IMR-90 (cell line): ENCODE measurements around the gene MPST. TPM values are rescaled to one million over a fixed set of nuclear protein-coding genes. Genes with fewer than 3 reads are reported as not detected.

ENCODE experiments used
- ATAC-seq: fragments of 200-7000 bp; cut with Tn5 transposase; 2 replicates; pipeline ENCODE4 v1.9.1; 2020; ENCODE audit warnings: low read depth, mild to moderate bottlenecking, moderate library complexity
- BruUV-seq: library from RNA; stranded (reverse); fragments of 400-500 nt; replicated peaks from 2 replicates; lab custom pipeline; 2021; lab: Mats Ljungman, UMichigan
- CTCF ChIA-PET: fragments of 300-600 bp; formaldehyde crosslinking; extraction: SDS; loops from one replicate; lab custom pipeline; 2021; ENCODE audit warnings: antibody characterized with exemption; lab: Yijun Ruan, JAX
- POLR2A ChIA-PET: fragments of 300-600 bp; sonication (Branson Sonifier 250); formaldehyde crosslinking; loops from one replicate; lab custom pipeline; 2022; ENCODE audit warnings: antibody characterized with exemption; ENCODE audit not compliant: unreplicated experiment; lab: Charles Lee
- DNase-seq: peaks from one replicate; pipeline ENCODE4 v3.0.0; 2013
- H2AFZ ChIP-seq: replicated peaks from 2 replicates; pipeline ENCODE3; 2013; ENCODE audit warnings: low read length, mild to moderate bottlenecking; ENCODE audit not compliant: poor library complexity
- H2AK5ac ChIP-seq: 2 replicates; pipeline ENCODE4 v1.6.1; 2013; ENCODE audit warnings: low read depth, low read length, inconsistent platforms
- H2AK9ac ChIP-seq: replicated peaks from 2 replicates; pipeline ENCODE3; 2013; ENCODE audit warnings: mild to moderate bottlenecking, low read depth, low read length, moderate library complexity; ENCODE audit not compliant: poor library complexity
- H2BK120ac ChIP-seq: 2 replicates; pipeline ENCODE4 v1.6.1; 2013; ENCODE audit warnings: low read depth, low read length, inconsistent platforms
- H2BK15ac ChIP-seq: 3 replicates; pipeline ENCODE4 v1.6.1; 2013; ENCODE audit warnings: low read depth, low read length, inconsistent platforms
- H2BK20ac ChIP-seq: 2 replicates; pipeline ENCODE4 v1.6.1; 2013; ENCODE audit warnings: low read depth, mild to moderate bottlenecking, inconsistent platforms, low read length, moderate library complexity
- H2BK5ac ChIP-seq: 2 replicates; pipeline ENCODE4 v1.6.1; 2013; ENCODE audit warnings: mild to moderate bottlenecking, low read depth, low read length, inconsistent platforms; ENCODE audit not compliant: poor library complexity, severe bottlenecking
- H3K14ac ChIP-seq: replicated peaks from 2 replicates; pipeline ENCODE4 v1.6.1; 2013; ENCODE audit warnings: low read depth, low read length, inconsistent platforms
- H3K18ac ChIP-seq: 2 replicates; pipeline ENCODE4 v1.6.1; 2013; ENCODE audit warnings: low read depth, low read length, control low read depth
- H3K23ac ChIP-seq: 2 replicates; pipeline ENCODE4 v1.6.1; 2013; ENCODE audit warnings: low read depth, low read length, inconsistent platforms
- H3K27ac ChIP-seq: 2 replicates; pipeline ENCODE4 v1.5.1; 2013; ENCODE audit warnings: mild to moderate bottlenecking, control low read depth, low read length; ENCODE audit not compliant: insufficient read depth
- H3K27me3 ChIP-seq: 2 replicates; pipeline ENCODE4 v1.6.1; 2013; ENCODE audit warnings: low read length; ENCODE audit not compliant: control insufficient read depth, insufficient read depth
- H3K36me3 ChIP-seq: 2 replicates; pipeline ENCODE4 v1.6.1; 2013; ENCODE audit warnings: low read length, mixed read lengths; ENCODE audit not compliant: control insufficient read depth, insufficient read depth
- H3K4ac ChIP-seq: 2 replicates; pipeline ENCODE4 v1.6.1; 2013; ENCODE audit warnings: low read depth, low read length, inconsistent platforms
- H3K4me1 ChIP-seq: 2 replicates; pipeline ENCODE4 v1.6.1; 2013; ENCODE audit warnings: low read length, mixed read lengths; ENCODE audit not compliant: control insufficient read depth, insufficient read depth
- H3K4me2 ChIP-seq: 2 replicates; pipeline ENCODE4 v1.6.1; 2013; ENCODE audit warnings: low read depth, mild to moderate bottlenecking, control low read depth, low read length, moderate library complexity
- H3K4me3 ChIP-seq: 2 replicates; pipeline ENCODE4 v1.5.1; 2013; ENCODE audit warnings: low read depth, mild to moderate bottlenecking, control low read depth, low read length, moderate library complexity; ENCODE audit not compliant: insufficient read depth
- H3K56ac ChIP-seq: 2 replicates; pipeline ENCODE4 v1.6.1; 2013; ENCODE audit warnings: low read length, inconsistent platforms; ENCODE audit not compliant: insufficient read depth; ENCODE audit errors: extremely low read depth
- H3K79me1 ChIP-seq, 2 experiments: 2 replicates each; pipeline ENCODE4 v1.6.1; 2013; ENCODE audit warnings: low read length in 2 of 2, inconsistent platforms in 1 of 2, low read depth in 1 of 2
- H3K9ac ChIP-seq: 2 replicates; pipeline ENCODE4 v1.6.1; 2013; ENCODE audit warnings: low read depth, low read length, control low read depth
- H3K9me1 ChIP-seq: 2 replicates; pipeline ENCODE4 v1.6.1; 2013; ENCODE audit warnings: low read length, inconsistent platforms; ENCODE audit not compliant: insufficient read depth
- H3K9me3 ChIP-seq: 2 replicates; pipeline ENCODE4 v1.6.1; 2013; ENCODE audit warnings: low read length; ENCODE audit not compliant: control insufficient read depth, insufficient read depth
- H4K20me1 ChIP-seq: 2 replicates; pipeline ENCODE4 v1.6.1; 2013; ENCODE audit warnings: low read length, inconsistent platforms; ENCODE audit not compliant: insufficient read depth
- H4K5ac ChIP-seq: 2 replicates; pipeline ENCODE4 v1.6.1; 2013; ENCODE audit warnings: mild to moderate bottlenecking, low read depth, low read length, control low read depth
- H4K8ac ChIP-seq, 2 experiments: 2 replicates each; pipeline ENCODE4 v1.6.1; 2013; ENCODE audit warnings: low read depth in 2 of 2, low read length in 2 of 2, control low read depth in 1 of 2, inconsistent platforms in 1 of 2
- H4K91ac ChIP-seq: 2 replicates; pipeline ENCODE4 v1.6.1; 2013; ENCODE audit warnings: low read depth, low read length, inconsistent platforms; ENCODE audit not compliant: insufficient read depth
- BHLHE40 ChIP-seq: fragments of 150-350 bp; IDR thresholded peaks from 2 replicates; pipeline ENCODE4 v1.6.1; 2016; ENCODE audit warnings: mild to moderate bottlenecking, low read depth, low read length
- CEBPB ChIP-seq: IDR thresholded peaks from 2 replicates; pipeline ENCODE4 v1.6.1; 2012; ENCODE audit warnings: low read depth, low read length, improper control_type of control experiment
- CHD1 ChIP-seq: IDR thresholded peaks from 2 replicates; pipeline ENCODE4 v1.6.1; 2012; ENCODE audit warnings: low read depth, low read length, improper control_type of control experiment
- CTCF ChIP-seq: conservative IDR thresholded peaks from 2 replicates; pipeline ENCODE4 v1.5.1; 2012; ENCODE audit warnings: mild to moderate bottlenecking, low read depth, low read length, improper control_type of control experiment
- ELK1 ChIP-seq: fragments of 150-350 bp; IDR thresholded peaks from 2 replicates; pipeline ENCODE4 v1.6.1; 2016; ENCODE audit warnings: low read depth, mild to moderate bottlenecking, low read length, moderate library complexity, borderline replicate concordance
- FOS ChIP-seq: fragments of 150-350 bp; IDR thresholded peaks from 2 replicates; pipeline ENCODE4 v1.6.1; 2016; ENCODE audit warnings: low read depth, low read length
- MAFK ChIP-seq: IDR thresholded peaks from 2 replicates; pipeline ENCODE4 v1.6.1; 2012; ENCODE audit warnings: low read depth, low read length, improper control_type of control experiment
- MAZ ChIP-seq: IDR thresholded peaks from 2 replicates; pipeline ENCODE4 v1.6.1; 2012; ENCODE audit warnings: low read depth, mild to moderate bottlenecking, low read length, improper control_type of control experiment, moderate library complexity, borderline replicate concordance
- MXI1 ChIP-seq: IDR thresholded peaks from 2 replicates; pipeline ENCODE4 v1.6.1; 2012; ENCODE audit warnings: low read depth, mild to moderate bottlenecking, low read length, moderate library complexity, borderline replicate concordance
- NFE2L2 ChIP-seq: fragments of 150-350 bp; IDR thresholded peaks from 2 replicates; pipeline ENCODE4 v1.6.1; 2016; ENCODE audit warnings: low read depth, mild to moderate bottlenecking, low read length
- POLR2A ChIP-seq: IDR thresholded peaks from 2 replicates; pipeline ENCODE4 v1.6.1; 2012; ENCODE audit warnings: mild to moderate bottlenecking, low read depth, low read length
- RAD21 ChIP-seq: IDR thresholded peaks from 2 replicates; pipeline ENCODE4 v1.6.1; 2012; ENCODE audit warnings: low read length, improper control_type of control experiment
- RFX5 ChIP-seq: IDR thresholded peaks from 2 replicates; pipeline ENCODE4 v1.8.0; 2012; ENCODE audit warnings: low read depth, mild to moderate bottlenecking, low read length, moderate library complexity
- SMC3 ChIP-seq: fragments of 150-350 bp; IDR thresholded peaks from 2 replicates; pipeline ENCODE4 v1.6.1; 2016; ENCODE audit warnings: low read depth, mild to moderate bottlenecking, antibody characterized with exemption, low read length, moderate library complexity
- USF2 ChIP-seq: fragments of 150-350 bp; IDR thresholded peaks from 2 replicates; pipeline ENCODE4 v1.6.1; 2017; ENCODE audit warnings: mild to moderate bottlenecking, antibody characterized with exemption, low read length, low read depth
- WGBS, 2 experiments: methylation state at CpG; one replicate each; pipeline versions ENCODE4 v1.1.5 to v1.1.7; 2013; ENCODE audit warnings: missing lambda C conversion rate in 2 of 2; ENCODE audit not compliant: insufficient read length in 1 of 2; ENCODE audit errors: extremely low coverage in 2 of 2; 5-methylcytosine and 5-hydroxymethylcytosine counted together
- dilution Hi-C: fragments of 300-500 bp; cut with HindIII; formaldehyde crosslinking; loops from one replicate; pipeline ENCODE4 v1.14.3; 2018; ENCODE audit warnings: low sequenced_read_pairs; ENCODE audit not compliant: unreplicated experiment
- in situ Hi-C: fragments of 300-500 bp; cut with MboI; formaldehyde crosslinking; loops from 3 replicates; pipeline ENCODE4 v1.14.3; 2019; ENCODE audit warnings: low sequenced_read_pairs, inconsistent platforms, mixed read lengths
- intact Hi-C: fragments of 100-400 bp; cut with micrococcal nuclease; formaldehyde crosslinking; loops from 2 replicates; pipeline ENCODE4 v1.10.0; 2022
- polyA plus RNA-seq, 3 experiments: library from polyadenylated mRNA; depleted of rRNA; stranded (reverse); fragments of >200 nt; gene quantifications; 2 replicates each; pipeline ENCODE4 v1.2.3, GENCODE V29; 2012; ENCODE audit warnings: low replicate concordance in 1 of 3
- total RNA-seq: library from RNA; depleted of rRNA; stranded (reverse); fragments of >200 nt; gene quantifications from 2 replicates; pipeline ENCODE4 v1.2.3, GENCODE V29; 2012

The MPST gene
- total and polyA plus RNA-seq, 2 of the 4 experiments (the other 2 are of a cell fraction), result 19.2 to 43.0 TPM

- H2AFZ ChIP-seq, result no peak overlapping the region
- H4K20me1 ChIP-seq, result no peaks in the 10 kb centered on the region
- H3K79me1 ChIP-seq, result peaks cover 7 to 17% of the 10 kb centered on the region in 2 experiments; a peak in 3 of 4 replicates
- no peak overlapping the region for H4K8ac ChIP-seq
- H4K5ac ChIP-seq, result no peak overlapping the region
- H3K4me1 ChIP-seq, result peaks cover 4% of the 10 kb centered on the region; the same call in 1 of the 2 replicates
- ChIA-PET POLR2A (no interaction called here), CTCF (no interaction called here)
- no peak overlapping the region for H3K4me3 ChIP-seq
- no peaks in the 10 kb centered on the region for H3K9me3 ChIP-seq
- no peaks in the 10 kb centered on the region for H3K27me3 ChIP-seq
- H2BK20ac ChIP-seq, result no peak overlapping the region
- no peak overlapping the region for H3K18ac ChIP-seq
- H3K4me2 ChIP-seq, result no peak overlapping the region
- DNase-seq (no peak), ATAC-seq (no peak)
- in situ Hi-C loops, result no loop called here
- H3K14ac ChIP-seq, result no peak overlapping the region
- BruUV-seq, result no TSS peak
- peaks cover 38% of the 10 kb centered on the region for H3K36me3 ChIP-seq
- H3K23ac ChIP-seq, result no peak overlapping the region
- H3K4ac ChIP-seq, result no peak overlapping the region
- H2BK120ac ChIP-seq, result no peak overlapping the region
- H4K91ac ChIP-seq, result no peak overlapping the region
- intact Hi-C loops, result loop anchor here (5.0 kb wide), 1 partner anchor 143 kb away; no protein-coding TSS in a partner anchor
- no peak overlapping the region for H2AK5ac ChIP-seq
- no peak overlapping the region for H3K56ac ChIP-seq
- H3K27ac ChIP-seq, result no peak overlapping the region
- no peak overlapping the region for H3K9ac ChIP-seq
- peaks cover 8% of the 10 kb centered on the region; the same call in 1 of the 2 replicates for H3K9me1 ChIP-seq
- 89% methylated on average over 6 of the region's 20 CpGs; no CpG with 5 or more reads in 1 of the 2 experiments for WGBS, 2 experiments
- H2BK15ac ChIP-seq, result no peak overlapping the region
- no peak overlapping the region for H2BK5ac ChIP-seq
- dilution Hi-C loops, result no loop called here
- H2AK9ac ChIP-seq, result no peak overlapping the region
- TF ChIP-seq MAFK (no peak), CEBPB (no peak), CTCF (no peak), NFE2L2 (no peak), POLR2A (no peak), MAZ (no peak), MXI1 (no peak), ELK1 (no peak), BHLHE40 (no peak), CHD1 (no peak), USF2 (no peak), RAD21 (no peak), FOS (no peak), RFX5 (no peak), SMC3 (no peak)
Observed at GRCh38 chr22:37054600-37055365, 35.2 kb downstream of the MPST start.
